ENCODE data around the gene STX16.

GRCh38 chr20:58667975-58668374 lies 16.9 kb downstream of the STX16 start:
- TF ChIP-seq CTCF (IDR thresholded peaks at IDR 0.05) (no peak), POLR2AphosphoS5 (IDR thresholded peaks at IDR 0.05; ENCODE audit: low read depth, low read length) (no peak)
